ENCODE data around the gene LANCL1.

GRCh38 chr2:210477496-210477895 is 937 bp upstream of the LANCL1 start:
- TF ChIP-seq CTCF (IDR thresholded peaks at IDR 0.05; ENCODE audit: borderline replicate concordance, extremely low read depth, low read length, poor library complexity, severe bottlenecking) (no peak), EZH2 (IDR thresholded peaks at IDR 0.05; ENCODE audit: borderline replicate concordance, low read depth, low read length, severe bottlenecking) (no peak)
